GM10266 (cell line): Measurements from ENCODE around the gene CHFR.
"Not testable (repeated sequence)": the region's sequence is repeated elsewhere in the genome, so short reads cannot be mapped to it uniquely, and the experiment has no call there.

Experiments
- DNase-seq: peaks from one replicate; pipeline ENCODE4 v3.0.0; 2012; ENCODE audit errors: extremely low spot score
- CTCF ChIP-seq: IDR thresholded peaks from 2 replicates; pipeline ENCODE4 v1.5.1; 2012; ENCODE audit warnings: mild to moderate bottlenecking, low read depth; ENCODE audit not compliant: control insufficient read depth, insufficient read depth; ENCODE audit errors: missing control alignments

Gene CHFR

GRCh38 chr12:132922676-132923075, 35.3 kb upstream of the CHFR start:
- no peak for DNase-seq
- TF ChIP-seq CTCF: no peak

- DNase-seq: no peak
- TF ChIP-seq CTCF: no peak
Measured at GRCh38 chr12:132921685-132922084, 34.3 kb upstream of the CHFR start.

- no peak for DNase-seq
- TF ChIP-seq CTCF: no peak
Measured at GRCh38 chr12:132918680-132919079, 31.3 kb upstream of the CHFR start.

- no peak for TF ChIP-seq CTCF
- DNase-seq: no peak
Measured at GRCh38 chr12:132909030-132909368, 21.6 kb upstream of the CHFR start.

- peak; percentile 95 for DNase-seq
- no peak for TF ChIP-seq CTCF
Measured at GRCh38 chr12:132908145-132909029, 21.0 kb upstream of the CHFR start.

- DNase-seq: not testable (repeated sequence)
Measured at GRCh38 chr12:132907789-132908144, 20.4 kb upstream of the CHFR start.

GRCh38 chr12:132907216-132907615, 19.8 kb upstream of the CHFR start:
- no peak for TF ChIP-seq CTCF
- no peak for DNase-seq
